ENCODE data around the gene EARS2. TPM values are rescaled to one million over a fixed set of nuclear protein-coding genes. Genes with fewer than 3 reads are reported as not detected.

The EARS2 gene
- total and polyA plus RNA-seq, 9 of the 15 experiments (the other 6 are each of a cell fraction or from before 2014, with no cell fraction given), result 17.6 to 58.6 (median 36.3) TPM

DNA sequence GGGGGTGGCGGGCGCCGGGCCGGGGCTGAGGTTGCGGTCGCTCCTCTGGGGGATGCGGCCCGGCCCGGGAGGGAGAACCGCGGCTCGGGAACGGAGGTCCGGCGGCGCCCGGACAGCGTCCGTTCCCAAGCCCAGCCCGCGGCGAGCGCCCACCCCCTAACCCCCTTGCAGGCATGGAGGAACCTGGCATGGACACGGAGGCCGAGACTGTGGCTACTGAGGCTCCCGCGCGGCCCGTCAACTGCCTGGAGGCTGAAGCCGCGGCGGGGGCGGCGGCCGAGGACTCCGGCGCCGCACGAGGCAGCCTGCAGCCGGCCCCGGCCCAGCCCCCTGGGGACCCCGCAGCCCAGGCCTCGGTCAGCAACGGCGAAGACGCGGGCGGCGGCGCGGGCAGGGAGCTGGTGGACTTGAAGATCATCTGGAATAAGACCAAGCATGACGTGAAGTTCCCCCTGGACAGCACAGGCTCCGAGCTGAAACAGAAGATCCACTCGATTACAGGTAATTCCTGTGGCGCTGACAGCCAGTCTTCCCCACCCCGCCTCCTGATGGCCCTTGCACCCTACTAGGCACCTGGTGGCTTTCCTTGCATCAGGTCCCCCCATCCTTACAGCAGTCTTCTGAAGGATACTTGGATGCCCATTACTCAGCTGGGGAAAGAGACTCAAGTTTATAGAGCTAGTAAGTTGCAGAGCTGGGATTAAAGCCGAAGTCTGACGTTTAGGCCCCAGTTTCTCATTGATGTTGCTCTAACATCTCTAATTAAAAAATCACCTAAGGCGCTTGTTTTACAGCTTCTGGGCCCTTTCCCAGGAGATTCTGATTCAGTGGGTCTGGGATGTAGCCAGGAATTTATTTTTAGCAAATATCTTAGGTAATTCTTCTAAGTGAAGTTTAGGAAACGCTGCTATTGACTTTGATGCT lies 891 bp upstream of the EARS2 start (continued):
- TF ChIP-seq, protein P1, sequence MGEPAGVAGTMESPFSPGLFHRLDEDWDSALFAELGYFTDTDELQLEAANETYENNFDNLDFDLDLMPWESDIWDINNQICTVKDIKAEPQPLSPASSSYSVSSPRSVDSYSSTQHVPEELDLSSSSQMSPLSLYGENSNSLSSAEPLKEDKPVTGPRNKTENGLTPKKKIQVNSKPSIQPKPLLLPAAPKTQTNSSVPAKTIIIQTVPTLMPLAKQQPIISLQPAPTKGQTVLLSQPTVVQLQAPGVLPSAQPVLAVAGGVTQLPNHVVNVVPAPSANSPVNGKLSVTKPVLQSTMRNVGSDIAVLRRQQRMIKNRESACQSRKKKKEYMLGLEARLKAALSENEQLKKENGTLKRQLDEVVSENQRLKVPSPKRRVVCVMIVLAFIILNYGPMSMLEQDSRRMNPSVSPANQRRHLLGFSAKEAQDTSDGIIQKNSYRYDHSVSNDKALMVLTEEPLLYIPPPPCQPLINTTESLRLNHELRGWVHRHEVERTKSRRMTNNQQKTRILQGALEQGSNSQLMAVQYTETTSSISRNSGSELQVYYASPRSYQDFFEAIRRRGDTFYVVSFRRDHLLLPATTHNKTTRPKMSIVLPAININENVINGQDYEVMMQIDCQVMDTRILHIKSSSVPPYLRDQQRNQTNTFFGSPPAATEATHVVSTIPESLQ (CRISPR knock-in tag; IDR thresholded peaks at IDR 0.05), result no peak
- 0 out of 4 replicates have a peak, but pooled peaks of 1 of the 2 experiments have one; percentile 11 for TF ChIP-seq FOXA3 (CRISPR knock-in tag; conservative IDR thresholded peaks at IDR 0.05 in 1 of 2, IDR thresholded peaks at IDR 0.05 in 1 of 2)
- TF ChIP-seq HDAC1 (IDR thresholded peaks at IDR 0.05), result no peak
- no peak for TF ChIP-seq ZFP1 (CRISPR knock-in tag; IDR thresholded peaks at IDR 0.05)
- TF ChIP-seq, protein P2, sequence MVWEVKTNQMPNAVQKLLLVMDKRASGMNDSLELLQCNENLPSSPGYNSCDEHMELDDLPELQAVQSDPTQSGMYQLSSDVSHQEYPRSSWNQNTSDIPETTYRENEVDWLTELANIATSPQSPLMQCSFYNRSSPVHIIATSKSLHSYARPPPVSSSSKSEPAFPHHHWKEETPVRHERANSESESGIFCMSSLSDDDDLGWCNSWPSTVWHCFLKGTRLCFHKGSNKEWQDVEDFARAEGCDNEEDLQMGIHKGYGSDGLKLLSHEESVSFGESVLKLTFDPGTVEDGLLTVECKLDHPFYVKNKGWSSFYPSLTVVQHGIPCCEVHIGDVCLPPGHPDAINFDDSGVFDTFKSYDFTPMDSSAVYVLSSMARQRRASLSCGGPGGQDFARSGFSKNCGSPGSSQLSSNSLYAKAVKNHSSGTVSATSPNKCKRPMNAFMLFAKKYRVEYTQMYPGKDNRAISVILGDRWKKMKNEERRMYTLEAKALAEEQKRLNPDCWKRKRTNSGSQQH (CRISPR knock-in tag; IDR thresholded peaks at IDR 0.05), result no peak
- TF ChIP-seq TEAD1 (CRISPR knock-in tag; IDR thresholded peaks at IDR 0.05), result peak; percentile 4 to 23; a peak in 1 of 4 replicates
- TF ChIP-seq, protein P3, sequence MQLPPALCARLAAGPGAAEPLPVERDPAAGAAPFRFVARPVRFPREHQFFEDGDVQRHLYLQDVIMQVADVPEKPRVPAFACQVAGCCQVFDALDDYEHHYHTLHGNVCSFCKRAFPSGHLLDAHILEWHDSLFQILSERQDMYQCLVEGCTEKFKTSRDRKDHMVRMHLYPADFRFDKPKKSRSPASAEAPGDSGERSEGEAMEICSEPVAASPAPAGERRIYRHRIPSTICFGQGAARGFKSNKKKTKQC (CRISPR knock-in tag; IDR thresholded peaks at IDR 0.05), result peak; percentile 49; the same call in 1 of the 2 replicates
- TF ChIP-seq, protein P4, sequence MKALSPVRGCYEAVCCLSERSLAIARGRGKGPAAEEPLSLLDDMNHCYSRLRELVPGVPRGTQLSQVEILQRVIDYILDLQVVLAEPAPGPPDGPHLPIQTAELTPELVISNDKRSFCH (CRISPR knock-in tag; IDR thresholded peaks at IDR 0.05), result no peak
- TF ChIP-seq, protein P4 (tag; IDR thresholded peaks at IDR 0.05), result no peak
